ENCODE measurements around the gene GMEB2. TPM values are rescaled to one million over a fixed set of nuclear protein-coding genes. Genes with fewer than 3 reads are reported as not detected.

GMEB2 gene
- total RNA-seq, 1 experiment from 2014 or later, result 14.3 TPM

DNA sequence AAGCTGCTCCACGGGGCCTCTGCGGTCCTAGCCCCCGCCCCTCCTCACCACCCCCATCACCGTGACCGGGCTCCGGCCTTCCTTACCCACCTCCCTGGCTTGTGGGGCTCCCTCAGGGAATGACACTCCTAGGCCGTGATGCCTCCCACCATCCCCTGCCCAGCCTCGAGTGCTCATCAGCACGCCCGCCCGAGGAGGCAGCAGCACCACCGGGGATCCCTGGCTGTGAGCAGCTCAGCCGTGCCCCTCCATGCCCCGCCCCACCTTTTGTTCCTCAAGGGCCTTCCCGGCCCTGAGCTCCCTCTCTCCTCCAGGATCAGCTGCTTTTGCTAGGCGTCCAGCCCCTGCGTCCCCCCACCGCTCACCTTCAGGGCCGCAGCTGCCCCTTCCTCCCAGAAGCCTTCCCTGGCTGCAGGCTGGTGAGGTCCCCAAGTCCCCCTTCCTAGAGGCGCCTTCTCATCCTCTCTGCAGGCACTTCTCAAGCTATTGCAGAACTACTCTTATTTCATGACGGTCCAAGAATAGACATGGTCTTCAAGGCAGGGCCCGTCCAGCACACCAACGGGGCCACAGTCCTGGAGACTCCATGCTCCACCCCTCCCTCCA, 69.9 kb downstream of the GMEB2 start:
- 0 out of 2 replicates have a peak, but pooled peaks cover 2% of the 10 kb centered on the region for H3K4me1 ChIP-seq (ENCODE audit: insufficient read depth, low read length)
- no peak overlapping the region; a peak in 1 of 5 replicates for H3K4me3 Mint-ChIP-seq

More for the DNA sequence above, 69.9 kb downstream of the GMEB2 start:
- no peak for DNase-seq
- no peak overlapping the region for H3T11ph ChIP-seq (ENCODE audit: low read length)
- H3K79me2 ChIP-seq (ENCODE audit: insufficient read depth, low read length), result no peaks in the 10 kb centered on the region
- no peak overlapping the region for H3K18ac ChIP-seq (ENCODE audit: insufficient read length, low read depth, low read length)
- H2AFZ ChIP-seq (ENCODE audit: low read length), result no peak overlapping the region
- H3K9ac ChIP-seq (ENCODE audit: extremely low read depth, insufficient read length, low read length), result no peak overlapping the region
- H3K36me3 Mint-ChIP-seq (ENCODE audit: insufficient read depth in 1 of 3, low read depth in 3 of 3), result peaks cover 3 to 12% (median 11%) of the 10 kb centered on the region in 3 experiments; a peak in 6 of 7 replicates
- no peaks in the 10 kb centered on the region for H3K9me3 ChIP-seq (ENCODE audit: control insufficient read depth, low read depth, low read length)
- H4K8ac ChIP-seq (replicated peaks; ENCODE audit: insufficient read length, low read depth, low read length), result no peak overlapping the region
- no peaks in the 10 kb centered on the region for H3K27me3 ChIP-seq (ENCODE audit: insufficient read depth, low read length)
- no peak overlapping the region for H2BK12ac ChIP-seq (ENCODE audit: insufficient read length, low read depth, low read length)
- H3K27me3 Mint-ChIP-seq (ENCODE audit: low read depth), result no peaks in the 10 kb centered on the region; the same call in 1 of the 2 replicates
- H3K14ac ChIP-seq (ENCODE audit: insufficient read depth, low read length), result no peak overlapping the region
- H3K23me2 ChIP-seq (ENCODE audit: insufficient read length, low read depth, low read length, poor library complexity, severe bottlenecking), result peaks cover 9% of the 10 kb centered on the region
- H2BK15ac ChIP-seq (ENCODE audit: low read depth, low read length), result no peak overlapping the region
- H3K23ac ChIP-seq (ENCODE audit: insufficient read length, low read depth, low read length), result no peak overlapping the region
- no peak overlapping the region for H3K56ac ChIP-seq (ENCODE audit: insufficient read length, low read depth, low read length)
- H3K4me2 ChIP-seq (ENCODE audit: insufficient read depth, insufficient read length, low read length), result no peak overlapping the region
- H4K5ac ChIP-seq (ENCODE audit: insufficient read length, low read depth, low read length), result no peak overlapping the region
- no peaks in the 10 kb centered on the region for H3K79me1 ChIP-seq (ENCODE audit: insufficient read depth, low read depth, low read length, poor library complexity, severe bottlenecking)
- no peak overlapping the region for H2BK120ac ChIP-seq (ENCODE audit: low read depth, low read length, poor library complexity, severe bottlenecking)
- no peak overlapping the region for H3K27ac ChIP-seq (ENCODE audit: insufficient read length, low read depth, low read length)
- H4K91ac ChIP-seq (ENCODE audit: insufficient read length, low read depth, low read length), result no peak overlapping the region
- no peak for TF ChIP-seq CTCF (conservative IDR thresholded peaks at IDR 0.05)
- no peaks in the 10 kb centered on the region for H3K9me3 Mint-ChIP-seq
- no CpG with 5 or more reads among the region's 23 CpGs for WGBS (ENCODE audit: extremely low coverage, insufficient read length, low lambda C conversion rate)
- H2BK5ac ChIP-seq (ENCODE audit: insufficient read length, low read length), result no peak overlapping the region
- H4K20me1 ChIP-seq (ENCODE audit: control insufficient read depth, insufficient read depth, insufficient read length), result no peaks in the 10 kb centered on the region
- H2AK5ac ChIP-seq (ENCODE audit: insufficient read length, low read length), result no peak overlapping the region
- H3K27ac Mint-ChIP-seq, result peak overlapping the region; percentile 5 to 91 (median 79); a peak in 4 of 7 replicates
- H3K4ac ChIP-seq (ENCODE audit: low read depth, low read length), result no peak overlapping the region
- H2BK20ac ChIP-seq (ENCODE audit: low read depth, low read length, poor library complexity, severe bottlenecking), result no peak overlapping the region
- peaks cover 14 to 17% of the 10 kb centered on the region in 2 experiments for H3K4me1 Mint-ChIP-seq
